NCI-H69 (cell line): ENCODE results near the gene TCAF1.
"Not testable (repeated sequence)": the region's sequence is repeated elsewhere in the genome, so short reads cannot be mapped to it uniquely, and the experiment has no call there.

ENCODE experiments used
- DNase-seq: peaks from one replicate; lab custom pipeline; 2025; lab: John Stamatoyannopoulos, UW

Gene TCAF1

DNA sequence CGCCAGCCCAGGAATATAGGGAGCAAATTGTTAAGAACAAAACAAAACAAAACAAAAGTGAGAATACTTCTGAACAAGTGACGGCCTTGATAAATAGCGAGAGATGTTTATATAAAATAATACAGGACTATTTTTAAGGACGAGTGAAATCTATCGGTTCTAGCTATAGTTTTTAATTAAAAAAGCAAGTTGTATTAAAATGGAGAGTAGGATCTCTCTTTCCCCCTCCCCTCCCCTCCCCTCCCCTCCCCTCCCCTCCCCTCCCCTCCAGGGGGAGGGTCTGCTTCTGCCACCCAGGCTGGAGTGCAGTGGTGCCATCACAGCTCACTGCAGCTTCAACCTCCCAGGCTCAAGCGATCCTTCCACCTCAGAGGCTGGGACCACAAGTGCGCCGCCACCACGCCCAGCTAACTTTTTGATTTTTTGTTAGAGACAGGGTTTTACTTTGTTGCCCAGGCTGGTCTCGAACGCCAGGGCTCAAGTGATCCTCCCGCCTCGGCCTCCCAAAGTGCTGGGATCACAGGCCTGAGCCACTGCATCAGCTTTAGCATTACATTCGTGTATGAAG is 440 bp upstream of the TCAF1 start:
- no peak for DNase-seq

- DNase-seq: no peak
Measured at GRCh38 chr7:143901332-143901667, 676 bp downstream of the TCAF1 start.

DNA sequence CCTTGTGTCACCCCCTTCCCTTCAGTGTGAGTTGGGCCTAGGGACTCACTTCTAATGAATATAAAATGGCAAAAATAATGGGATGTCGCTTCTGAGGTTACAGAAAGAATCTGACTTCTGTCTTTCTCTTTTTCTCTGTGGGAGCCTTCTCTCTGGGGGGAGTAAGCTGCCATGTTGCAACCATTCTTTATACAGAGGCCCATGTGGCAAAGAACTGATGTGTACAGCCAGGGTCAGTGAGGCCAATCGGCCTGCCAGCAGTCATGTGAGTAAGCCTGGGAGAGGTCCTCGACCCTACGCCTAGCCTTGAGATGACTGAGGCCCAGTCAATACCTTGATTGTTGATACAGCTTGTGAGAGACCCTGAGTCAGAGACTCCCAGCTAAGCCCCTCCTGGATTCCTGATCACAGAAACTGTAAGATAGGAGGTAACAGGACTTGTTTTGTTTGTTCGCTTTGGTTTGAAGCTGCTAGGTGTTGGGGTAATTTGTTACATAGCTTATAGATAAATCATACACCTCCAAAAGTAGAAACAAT is 1.7 kb downstream of the TCAF1 start:
- no peak for DNase-seq

DNA sequence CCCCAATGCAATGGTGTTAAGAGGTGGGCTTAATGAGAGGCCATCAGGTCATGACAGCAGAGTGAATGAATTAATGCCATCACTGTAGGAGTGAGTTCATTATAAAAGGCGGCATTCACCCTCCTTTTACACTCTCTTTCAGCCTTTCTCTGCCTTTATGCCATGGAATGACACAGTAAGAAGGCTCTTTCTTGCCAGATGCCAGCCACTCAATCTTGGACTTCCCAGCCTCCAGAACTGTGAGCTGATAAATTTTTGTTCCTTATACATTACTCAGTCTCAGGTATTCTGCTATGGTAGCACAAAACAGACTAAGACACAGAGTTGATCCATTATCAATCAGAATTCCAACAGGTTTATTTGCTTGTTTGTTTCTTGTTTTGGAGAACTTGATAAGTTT is 3.2 kb downstream of the TCAF1 start:
- no peak for DNase-seq

DNA sequence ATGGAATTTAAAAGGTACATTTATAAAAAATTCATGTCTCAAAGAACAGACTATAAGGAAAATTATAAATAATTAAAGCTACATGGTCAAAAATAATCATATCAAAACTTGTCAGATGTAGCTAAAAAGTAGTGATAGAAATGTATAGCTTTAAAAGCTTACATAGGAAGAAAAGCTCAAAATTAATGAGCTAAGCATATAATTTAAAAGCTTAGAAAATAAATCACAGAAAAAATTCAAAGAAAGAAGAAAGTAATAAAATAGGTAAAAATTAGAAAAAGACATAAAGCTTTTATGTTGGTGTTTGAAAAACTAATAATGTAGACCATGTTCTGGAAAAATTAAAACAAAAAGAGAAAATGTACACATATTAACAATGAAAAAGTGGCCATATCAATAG is 5.3 kb downstream of the TCAF1 start:
- DNase-seq: no peak

DNA sequence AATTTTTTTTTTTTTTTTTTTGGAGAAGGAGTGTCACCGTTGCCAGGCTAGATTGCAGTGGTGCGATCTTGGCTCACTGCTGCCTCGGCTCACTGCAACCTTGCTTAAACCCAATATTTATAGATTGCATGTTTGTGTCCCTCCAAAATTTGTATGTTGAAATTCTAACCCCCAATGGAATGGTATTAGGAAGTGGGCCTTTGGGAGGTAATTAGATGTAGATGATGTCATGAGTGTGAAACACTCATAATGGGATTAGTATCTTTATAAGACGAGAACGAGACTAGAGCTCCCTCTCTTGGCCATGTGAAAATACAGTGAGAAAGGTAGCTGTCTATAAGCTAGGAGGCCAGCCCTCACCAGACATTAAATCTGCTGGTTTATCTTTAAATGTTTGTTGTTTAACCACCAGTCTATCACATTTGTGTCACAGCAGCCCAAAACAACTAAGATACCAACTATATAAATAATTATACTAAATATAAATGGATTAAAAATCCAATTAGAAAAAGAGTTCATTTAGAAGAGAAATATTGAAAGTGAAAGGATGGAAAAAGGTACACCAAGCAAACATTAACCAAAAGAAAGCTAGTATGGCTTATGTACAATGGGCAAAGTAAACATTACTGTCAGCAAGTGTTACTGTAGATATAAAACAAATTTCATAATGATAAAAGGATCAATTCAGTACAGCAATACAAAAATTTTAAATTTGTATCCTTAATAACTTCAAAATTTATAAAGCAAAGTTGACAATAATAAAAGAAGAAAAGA is 9.3 kb downstream of the TCAF1 start:
- peak; percentile 70 for DNase-seq

- DNase-seq: no peak
Measured at GRCh38 chr7:143891457-143891856, 10.5 kb downstream of the TCAF1 start.

DNA sequence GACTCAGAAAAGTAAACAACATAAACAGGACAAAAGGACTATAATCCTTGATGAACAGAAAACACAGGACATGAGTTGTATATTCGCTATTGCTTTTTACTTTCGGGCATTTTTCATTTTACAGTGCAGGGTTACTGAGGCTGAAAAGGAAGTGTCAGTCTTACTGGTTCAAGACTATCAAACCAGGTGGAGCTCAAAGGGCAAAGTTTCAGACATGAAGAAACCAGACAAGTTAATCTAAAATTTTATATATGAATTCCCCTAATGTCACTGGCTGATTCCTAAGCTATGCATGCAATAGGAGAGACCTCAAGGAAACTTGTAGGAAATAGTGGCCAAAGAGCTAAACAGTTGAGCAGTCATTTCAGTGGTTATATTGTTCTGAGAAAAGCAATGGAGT is 11.4 kb downstream of the TCAF1 start:
- DNase-seq: no peak

DNA sequence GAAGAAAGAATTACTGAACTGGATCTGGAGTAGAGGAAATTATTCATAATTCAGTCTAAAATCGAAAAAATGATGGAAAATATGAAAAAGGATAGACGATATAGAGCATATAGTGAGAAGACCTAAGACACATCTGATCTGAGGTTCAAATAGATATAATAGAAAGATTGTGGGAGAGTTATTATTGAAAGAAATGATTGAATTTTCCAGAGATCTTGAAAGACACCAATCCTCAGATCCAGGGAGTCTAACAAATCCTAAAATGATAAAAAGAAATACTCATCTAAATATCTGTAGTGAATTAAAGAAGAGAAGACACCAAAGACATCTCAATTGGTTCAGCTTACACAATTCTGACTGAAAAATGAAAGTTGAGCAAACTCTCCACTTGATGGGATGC is 12.9 kb downstream of the TCAF1 start:
- DNase-seq: no peak

DNA sequence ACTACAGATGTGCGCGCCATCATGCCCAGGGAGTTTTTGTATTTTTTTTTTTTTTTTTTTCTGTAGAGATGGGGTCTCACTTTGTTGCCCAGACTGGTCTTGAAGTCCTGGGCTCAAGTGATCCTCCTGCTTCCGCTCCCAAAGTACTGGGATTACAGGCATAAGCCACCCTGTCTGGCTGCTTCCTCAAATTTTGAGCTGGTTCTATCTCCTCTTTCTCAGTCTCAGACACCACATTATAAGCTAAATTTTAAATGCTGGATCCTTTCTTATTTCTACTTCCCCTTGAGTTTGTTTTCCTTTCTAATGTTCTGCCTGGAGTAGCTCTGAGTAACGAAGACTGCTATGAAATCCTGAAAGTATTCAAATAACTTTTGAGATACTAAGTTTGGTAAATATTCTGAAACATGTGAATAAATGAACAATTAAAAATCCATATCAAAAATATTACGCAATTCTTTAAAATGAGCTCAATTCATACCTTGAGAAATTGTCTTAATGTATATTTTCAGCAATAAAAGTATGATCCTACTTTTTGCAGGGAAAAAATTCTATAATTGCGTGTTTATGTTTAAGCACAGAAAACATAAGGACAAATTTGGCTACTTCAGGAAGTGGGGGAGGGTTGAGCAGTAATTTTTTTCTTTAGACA is 15.0 kb downstream of the TCAF1 start:
- DNase-seq: no peak

GRCh38 chr7:143885951-143886350 is 16.0 kb downstream of the TCAF1 start:
- no peak for DNase-seq

- DNase-seq: peak; percentile 81
Measured at GRCh38 chr7:143884969-143885559, 16.9 kb downstream of the TCAF1 start.

- no peak for DNase-seq
Measured at GRCh38 chr7:143884241-143884968, 17.6 kb downstream of the TCAF1 start.

DNA sequence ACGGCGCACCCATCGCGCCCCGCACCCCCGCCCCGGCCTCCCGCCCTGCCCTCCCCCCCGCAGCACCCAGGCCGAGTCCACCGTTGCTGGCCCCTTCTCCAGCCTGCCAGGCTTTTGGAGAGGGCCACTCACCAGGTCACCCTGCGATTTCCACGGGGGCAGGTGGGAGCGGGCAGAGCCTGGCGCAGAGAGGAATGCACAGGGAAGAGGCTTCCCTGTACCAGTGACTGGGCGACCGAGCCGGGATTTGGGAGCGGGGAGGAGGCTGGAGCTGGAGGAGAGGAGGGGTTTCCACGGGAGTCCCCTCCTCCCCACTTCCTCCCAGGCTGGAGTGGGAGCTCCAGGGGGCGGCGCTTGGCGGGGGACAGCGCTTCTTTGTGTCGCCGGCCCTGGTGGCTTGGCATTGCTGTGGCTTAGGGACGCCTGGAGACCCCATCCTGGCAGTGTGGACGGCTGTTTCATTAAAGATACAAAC is 19.3 kb downstream of the TCAF1 start:
- peak; percentile 85 for DNase-seq

GRCh38 chr7:143882020-143882603 is 19.9 kb downstream of the TCAF1 start:
- peak; percentile 51 for DNase-seq

GRCh38 chr7:143878884-143879283 is 23.1 kb downstream of the TCAF1 start:
- no peak for DNase-seq

DNA sequence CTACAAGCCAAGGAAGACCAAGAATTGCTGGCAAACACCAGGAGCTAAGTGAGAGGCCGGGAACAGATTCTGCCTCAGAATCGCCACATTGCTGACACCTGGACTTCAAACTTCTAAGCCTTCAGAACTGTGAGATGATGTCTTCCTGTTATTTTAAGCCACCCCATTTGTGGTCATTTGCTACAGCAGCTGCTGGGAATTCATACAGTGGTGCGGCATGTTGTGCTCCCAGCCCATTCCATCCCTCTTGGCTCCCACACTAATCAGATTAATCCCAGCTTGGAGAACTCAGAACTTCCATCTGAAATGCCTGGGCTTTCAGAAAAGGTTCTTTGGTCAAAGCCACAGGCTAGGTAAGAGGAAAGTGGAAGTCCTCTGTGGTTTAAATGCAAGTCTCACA is 24.9 kb downstream of the TCAF1 start:
- DNase-seq: no peak

DNA sequence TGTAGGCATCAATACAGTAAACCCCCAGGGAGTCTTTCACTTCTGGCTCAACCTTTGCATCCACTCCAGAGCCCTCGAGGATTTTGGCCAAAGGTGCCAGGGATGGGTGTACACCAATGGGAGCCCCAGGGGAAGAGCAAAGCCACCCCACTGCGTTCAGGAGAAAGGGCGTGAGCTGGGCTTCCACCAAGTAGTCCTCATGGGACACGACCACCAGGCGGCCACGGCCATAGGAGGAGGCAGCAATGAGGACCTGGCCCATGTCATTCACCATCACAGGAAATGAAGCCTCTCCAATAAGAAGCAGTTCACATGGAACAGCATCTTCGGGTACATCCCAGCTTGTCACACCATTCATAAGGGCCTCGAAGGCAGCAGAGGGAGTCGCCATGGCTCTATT is 25.8 kb downstream of the TCAF1 start:
- DNase-seq: no peak

DNA sequence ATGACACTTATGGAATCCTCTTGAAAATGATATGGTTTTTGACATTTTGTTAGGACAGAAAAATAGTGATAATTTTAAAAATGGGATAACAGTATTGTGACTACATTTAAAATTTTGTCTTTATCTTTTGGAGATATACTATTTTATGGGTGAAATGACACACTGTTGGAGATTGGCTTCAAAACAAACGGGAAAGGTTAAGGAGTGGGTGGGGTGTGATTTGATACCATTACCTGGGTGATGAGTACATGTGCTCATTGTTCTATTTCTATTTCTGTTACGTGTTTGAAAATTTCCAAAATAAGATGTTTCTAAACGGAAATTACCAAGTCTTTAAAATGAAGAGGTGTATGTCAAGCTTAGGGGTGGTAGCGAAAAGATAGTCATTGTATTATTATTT is 28.7 kb downstream of the TCAF1 start:
- not testable (repeated sequence) for DNase-seq

- not testable (repeated sequence) for DNase-seq
Measured at GRCh38 chr7:143871534-143871933, 30.4 kb downstream of the TCAF1 start.

DNA sequence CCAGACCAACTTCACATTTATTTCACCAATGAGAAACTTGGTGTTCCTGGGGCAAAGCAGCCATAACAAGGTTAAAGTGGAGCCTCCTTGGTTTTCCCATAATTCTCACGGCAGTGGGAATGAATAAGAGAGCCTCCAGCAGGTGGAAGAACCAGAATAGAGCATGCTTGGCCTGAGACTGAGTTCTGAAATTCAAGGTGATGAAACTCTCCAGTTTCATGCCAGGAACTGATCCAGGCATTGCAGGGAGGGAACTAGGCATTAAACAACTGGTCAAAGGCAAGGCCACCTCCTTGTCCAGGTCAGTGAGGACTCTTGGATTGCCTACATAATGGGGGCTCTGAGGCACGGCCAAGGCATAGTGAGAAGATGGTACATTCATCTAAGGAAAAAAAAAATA is 44.0 kb downstream of the TCAF1 start:
- DNase-seq: not testable (repeated sequence)

- DNase-seq: not testable (repeated sequence)
Measured at GRCh38 chr7:143855443-143855842, 46.5 kb downstream of the TCAF1 start.
